Stromal cell of bone marrow (primary cell): ENCODE measurements around the gene IL3.

ENCODE experiments used
- DNase-seq: peaks from one replicate; pipeline ENCODE4 v3.0.0-alpha.2; 2012; ENCODE audit warnings: low read depth

Gene IL3

GRCh38 chr5:132073231-132074013, 13.0 kb downstream of the IL3 start, which contains the start of gene CSF2:
CSF2 (plus strand) TSS chr5:132073789; CDS start chr5:132073824, 35 bp downstream.
- no peak for DNase-seq

- no peak for DNase-seq
Measured at GRCh38 chr5:132074091-132074771, 13.8 kb downstream of the IL3 start.

- DNase-seq: no peak
Measured at GRCh38 chr5:132074772-132075718, 14.6 kb downstream of the IL3 start.

GRCh38 chr5:132075719-132076077, 15.2 kb downstream of the IL3 start:
- DNase-seq: no peak

- no peak for DNase-seq
Measured at GRCh38 chr5:132076202-132076830, 15.9 kb downstream of the IL3 start.

- no peak for DNase-seq
Measured at GRCh38 chr5:132076983-132077382, 16.5 kb downstream of the IL3 start.

- no peak for DNase-seq
Measured at GRCh38 chr5:132079081-132079480, 18.6 kb downstream of the IL3 start.

- no peak for DNase-seq
Measured at GRCh38 chr5:132079619-132080018, 19.2 kb downstream of the IL3 start.

GRCh38 chr5:132080595-132080994, 20.1 kb downstream of the IL3 start:
- no peak for DNase-seq

GRCh38 chr5:132081458-132081857, 21.0 kb downstream of the IL3 start:
- no peak for DNase-seq

- no peak for DNase-seq
Measured at GRCh38 chr5:132082329-132083023, 22.0 kb downstream of the IL3 start.

GRCh38 chr5:132083071-132083678, 22.7 kb downstream of the IL3 start:
- DNase-seq: no peak

- no peak for DNase-seq
Measured at GRCh38 chr5:132085686-132086085, 25.2 kb downstream of the IL3 start.

GRCh38 chr5:132086277-132086794, 25.9 kb downstream of the IL3 start:
- DNase-seq: peak; percentile 91

GRCh38 chr5:132087176-132087575, 26.7 kb downstream of the IL3 start:
- no peak for DNase-seq

- DNase-seq: no peak
Measured at GRCh38 chr5:132087661-132088060, 27.2 kb downstream of the IL3 start.

- DNase-seq: no peak
Measured at GRCh38 chr5:132089363-132089762, 28.9 kb downstream of the IL3 start.

GRCh38 chr5:132090107-132090506, 29.7 kb downstream of the IL3 start:
- DNase-seq: no peak

GRCh38 chr5:132093271-132093670, 32.8 kb downstream of the IL3 start:
- no peak for DNase-seq

GRCh38 chr5:132094393-132095076, 34.1 kb downstream of the IL3 start:
- DNase-seq: peak; percentile 95
